CD4-positive, alpha-beta T cell treated with Interleukin-2 at 100 ng/mL for 4 hours (primary cell): Measurements from ENCODE around the gene BCKDK.
A peak's percentile ranks its signal among the peaks of the same experiment; 100 is the strongest.
"Not testable (repeated sequence)": the region's sequence is repeated elsewhere in the genome, so short reads cannot be mapped to it uniquely, and the experiment has no call there.

Source experiments
- DNase-seq: peaks from one replicate; pipeline ENCODE4 v3.0.0-alpha.2; 2020; ENCODE audit warnings: low spot score

The BCKDK gene

GRCh38 chr16:31127182-31127581 is 19.0 kb downstream of the BCKDK start:
- no peak for DNase-seq

GRCh38 chr16:31128711-31129567 is 20.8 kb downstream of the BCKDK start:
- DNase-seq, result peak; percentile 12

GRCh38 chr16:31129568-31130335 is 21.6 kb downstream of the BCKDK start:
- DNase-seq, result no peak

GRCh38 chr16:31130336-31130891 is 22.2 kb downstream of the BCKDK start:
- DNase-seq, result no peak

GRCh38 chr16:31130899-31131298 is 22.7 kb downstream of the BCKDK start:
- no peak for DNase-seq

GRCh38 chr16:31131416-31131815 is 23.2 kb downstream of the BCKDK start:
- no peak for DNase-seq

GRCh38 chr16:31131841-31132271 is 23.7 kb downstream of the BCKDK start:
- DNase-seq, result no peak

- DNase-seq, result no peak
These were observed 24.3 kb downstream of the BCKDK start for GRCh38 chr16:31132303-31132979.

- DNase-seq, result no peak
These were observed 24.9 kb downstream of the BCKDK start for GRCh38 chr16:31133046-31133501.

- DNase-seq, result no peak
These were observed 25.9 kb downstream of the BCKDK start for GRCh38 chr16:31134091-31134571.

GRCh38 chr16:31134625-31135534 is 26.7 kb downstream of the BCKDK start:
- no peak for DNase-seq

- no peak for DNase-seq
These were observed 27.5 kb downstream of the BCKDK start, which contains the start of gene PRSS8 for GRCh38 chr16:31135535-31136286. TSS of gene PRSS8 (minus strand) at chr16:31135727. CDS start at chr16:31135498, 229 bp downstream.

- DNase-seq, result no peak
These were observed 28.1 kb downstream of the BCKDK start for GRCh38 chr16:31136287-31136662.

- DNase-seq, result not testable (repeated sequence)
These were observed 28.8 kb downstream of the BCKDK start for GRCh38 chr16:31136822-31137499.

- no peak for DNase-seq
These were observed 30.7 kb downstream of the BCKDK start for GRCh38 chr16:31138621-31139578.

- not testable (repeated sequence) for DNase-seq
These were observed 32.9 kb downstream of the BCKDK start for GRCh38 chr16:31141071-31141469.

- no peak for DNase-seq
These were observed 33.4 kb downstream of the BCKDK start for GRCh38 chr16:31141489-31142108.
